DND-41 (cell line): ENCODE data around the gene NME9.

Source experiments
- ATAC-seq: fragments of 200-7000 bp; cut with Tn5 transposase; 3 replicates; pipeline ENCODE4 v1.9.1; 2021; ENCODE audit warnings: low read depth; ENCODE audit not compliant: insufficient read depth
- DNase-seq: peaks from one replicate; pipeline ENCODE4 v3.0.0-alpha.2; 2020
- H2AFZ ChIP-seq: 2 replicates; pipeline ENCODE4 v1.6.0; 2012; ENCODE audit warnings: low read depth, low read length
- H3K27ac ChIP-seq: 2 replicates; pipeline ENCODE4 v1.5.1; 2012; ENCODE audit warnings: low read length, inconsistent platforms
- H3K27me3 ChIP-seq: fragments of 200-600 bp; sonication (generic); 2 replicates; pipeline ENCODE4 v1.6.0; 2012; ENCODE audit warnings: low read length, mild to moderate bottlenecking, inconsistent platforms; ENCODE audit not compliant: insufficient read depth, poor library complexity
- H3K36me3 ChIP-seq: 2 replicates; pipeline ENCODE4 v1.5.1; 2012; ENCODE audit warnings: low read length, inconsistent platforms; ENCODE audit not compliant: insufficient read depth
- H3K4me1 ChIP-seq: 2 replicates; pipeline ENCODE4 v1.5.1; 2012; ENCODE audit warnings: mild to moderate bottlenecking, low read length; ENCODE audit not compliant: insufficient read depth
- H3K4me2 ChIP-seq: 2 replicates; pipeline ENCODE4 v1.6.0; 2012; ENCODE audit warnings: mild to moderate bottlenecking, moderate library complexity, low read length, inconsistent platforms; ENCODE audit not compliant: insufficient read depth
- H3K4me3 ChIP-seq, 2 experiments: fragments of 200-600 bp in 1 of 2; shearing (Covaris generic) in 1 of 2; 2 replicates each; pipeline ENCODE4 v1.5.1; 2012 to 2016; ENCODE audit warnings: inconsistent platforms in 2 of 2, low read length in 2 of 2, mild to moderate bottlenecking in 2 of 2, low read depth in 1 of 2, moderate library complexity in 1 of 2
- H3K79me2 ChIP-seq: 2 replicates; pipeline ENCODE4 v1.6.0; 2012; ENCODE audit warnings: low read length, inconsistent platforms; ENCODE audit not compliant: insufficient read depth
- H3K9ac ChIP-seq: 2 replicates; pipeline ENCODE4 v1.6.0; 2012; ENCODE audit warnings: low read depth, mild to moderate bottlenecking, inconsistent platforms, low read length, moderate library complexity
- H3K9me3 ChIP-seq: 2 replicates; pipeline ENCODE4 v1.5.1; 2012; ENCODE audit warnings: low read length, moderate library complexity, mild to moderate bottlenecking, inconsistent platforms; ENCODE audit not compliant: insufficient read depth, severe bottlenecking
- H4K20me1 ChIP-seq: 2 replicates; pipeline ENCODE4 v1.6.0; 2012; ENCODE audit warnings: low read length; ENCODE audit not compliant: insufficient read depth
- CTCF ChIP-seq: IDR thresholded peaks from 2 replicates; pipeline ENCODE4 v1.5.1; 2012; ENCODE audit warnings: borderline replicate concordance, low read length, moderate library complexity, mild to moderate bottlenecking; ENCODE audit not compliant: poor library complexity, severe bottlenecking; ENCODE audit errors: extremely low read depth
- EZH2 ChIP-seq: IDR thresholded peaks from 3 replicates; pipeline ENCODE4 v1.6.1; 2012; ENCODE audit warnings: borderline replicate concordance, low read depth, mild to moderate bottlenecking, moderate library complexity, low read length, inconsistent platforms; ENCODE audit not compliant: severe bottlenecking

The NME9 gene

GRCh38 chr3:138265745-138266144, 63.9 kb downstream of the NME9 start:
- DNase-seq, result no peak
- no peaks in the 10 kb centered on the region for H3K9me3 ChIP-seq
- H3K27me3 ChIP-seq, result no peaks in the 10 kb centered on the region
- no peak for ATAC-seq
- no peaks in the 10 kb centered on the region for H3K4me1 ChIP-seq
- H3K27ac ChIP-seq, result no peak overlapping the region
- no peaks in the 10 kb centered on the region for H3K79me2 ChIP-seq
- H2AFZ ChIP-seq, result no peak overlapping the region
- peaks cover 41% of the 10 kb centered on the region; the same call in 1 of the 2 replicates for H3K36me3 ChIP-seq
- H3K9ac ChIP-seq, result no peak overlapping the region
- H3K4me3 ChIP-seq, result no peak overlapping the region
- no peak overlapping the region for H3K4me2 ChIP-seq
- no peak for TF ChIP-seq EZH2
- no peak for TF ChIP-seq CTCF
- no peaks in the 10 kb centered on the region for H4K20me1 ChIP-seq

DNA sequence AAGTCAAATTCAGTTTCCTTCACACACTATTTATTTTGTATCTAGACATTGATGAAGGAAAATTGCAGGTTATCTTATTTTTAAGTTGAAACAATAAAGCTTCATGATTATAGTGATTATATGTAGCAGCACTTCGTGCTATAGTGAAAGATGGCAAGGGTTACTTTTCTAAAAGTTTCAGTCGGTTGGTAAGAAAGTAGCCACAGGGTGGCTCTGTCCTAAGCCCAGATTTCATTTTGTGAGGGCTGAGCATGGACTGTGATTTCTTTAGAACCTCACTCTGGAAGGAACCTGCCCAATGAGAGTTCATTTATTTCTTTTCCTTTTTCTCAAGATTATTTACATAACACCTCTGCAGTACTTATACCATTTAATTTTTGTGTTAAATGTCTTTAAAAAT, 66.5 kb downstream of the NME9 start:
- ATAC-seq (no peak), DNase-seq (no peak)
- Histone ChIP-seq H3K4me2 (no peak overlapping the region), H4K20me1 (no peaks in the 10 kb centered on the region), H3K4me1 (no peaks in the 10 kb centered on the region), H3K27me3 (no peaks in the 10 kb centered on the region), H3K36me3 (peaks cover 37% of the 10 kb centered on the region; the same call in 1 of the 2 replicates), H3K79me2 (no peaks in the 10 kb centered on the region), H3K9ac (no peak overlapping the region), H3K9me3 (no peaks in the 10 kb centered on the region), H3K27ac (no peak overlapping the region), H2AFZ (no peak overlapping the region), H3K4me3 (no peak overlapping the region)
- TF ChIP-seq CTCF (no peak), EZH2 (no peak)

DNA sequence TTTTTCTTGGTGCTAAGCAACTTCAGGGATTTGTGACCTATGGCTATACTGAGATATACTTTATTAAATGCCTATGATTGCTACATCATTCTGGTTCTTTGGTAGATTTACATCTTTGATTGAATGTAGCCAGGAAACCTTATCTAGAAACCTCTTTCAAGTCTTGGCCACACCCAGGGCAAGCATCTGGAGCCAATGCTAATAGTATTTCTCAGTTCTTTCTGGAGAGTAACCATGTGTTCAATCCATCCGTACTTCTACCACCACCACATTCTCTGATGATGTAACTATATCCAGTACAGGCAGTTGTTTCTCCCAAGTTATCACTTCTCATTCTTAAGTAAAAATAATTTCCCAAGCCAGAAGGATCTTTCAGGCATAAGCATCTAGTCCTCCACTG, 69.0 kb downstream of the NME9 start:
- H3K79me2 ChIP-seq, result no peaks in the 10 kb centered on the region
- H3K27me3 ChIP-seq, result no peaks in the 10 kb centered on the region
- H4K20me1 ChIP-seq, result no peaks in the 10 kb centered on the region
- no peak overlapping the region for H3K27ac ChIP-seq
- no peak overlapping the region for H3K4me3 ChIP-seq
- no peak overlapping the region for H2AFZ ChIP-seq
- no peaks in the 10 kb centered on the region for H3K4me1 ChIP-seq
- no peak for DNase-seq
- TF ChIP-seq EZH2, result no peak
- TF ChIP-seq CTCF, result no peak
- no peak overlapping the region for H3K9ac ChIP-seq
- no peaks in the 10 kb centered on the region for H3K9me3 ChIP-seq
- no peak overlapping the region for H3K4me2 ChIP-seq
- peaks cover 26% of the 10 kb centered on the region; the same call in 1 of the 2 replicates for H3K36me3 ChIP-seq
- no peak for ATAC-seq

DNA sequence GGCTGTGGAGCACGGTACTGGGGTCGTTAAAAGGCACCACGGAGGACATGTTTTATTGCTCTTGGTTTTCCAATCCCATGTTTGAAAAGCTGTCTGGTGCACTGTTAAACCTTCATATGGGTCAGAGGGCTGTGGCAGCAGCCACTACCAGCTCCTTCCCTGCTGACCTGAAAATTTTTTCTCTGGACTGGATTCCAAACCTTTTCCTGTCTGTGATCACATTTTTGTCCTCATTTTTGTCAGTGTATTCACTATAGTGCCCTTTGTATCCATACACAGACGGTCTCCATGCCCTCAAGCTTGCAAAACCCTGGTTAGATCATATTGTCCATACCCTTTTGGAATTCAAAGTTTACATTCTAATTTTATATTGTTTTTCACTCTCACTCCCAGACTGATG, 70.5 kb downstream of the NME9 start:
- H3K4me2 ChIP-seq, result no peak overlapping the region
- ATAC-seq, result no peak

More for the DNA sequence above, 70.5 kb downstream of the NME9 start:
- Histone ChIP-seq H3K36me3 (peaks cover 16% of the 10 kb centered on the region; the same call in 1 of the 2 replicates), H3K27ac (no peak overlapping the region), H4K20me1 (no peaks in the 10 kb centered on the region), H3K9ac (no peak overlapping the region), H3K27me3 (no peaks in the 10 kb centered on the region), H3K4me1 (no peaks in the 10 kb centered on the region), H3K4me3 (no peak overlapping the region), H3K9me3 (no peaks in the 10 kb centered on the region), H3K79me2 (no peaks in the 10 kb centered on the region), H2AFZ (no peak overlapping the region)
- no peak for DNase-seq
- TF ChIP-seq EZH2 (no peak), CTCF (no peak)
